Breast epithelium (tissue), 4 donors: ENCODE data around the gene IBSP. TPM values are rescaled to one million over a fixed set of nuclear protein-coding genes. Genes with fewer than 3 reads are reported as not detected.

Experiments used
- DNase-seq, 2 donors: peaks; one replicate each; pipeline ENCODE4 v3.0.0-alpha.2; 2019; ENCODE audit warnings: low spot score in 2 of 2
- H3K27ac ChIP-seq, 2 donors: fragments of 200-600 bp; sonication (generic) in 1 of 2; one replicate each; pipeline ENCODE4 v1.5.1; 2016 to 2019; ENCODE audit warnings: mild to moderate bottlenecking in 1 of 2
- H3K27me3 ChIP-seq, 2 donors: fragments of 200-600 bp; sonication (generic) in 1 of 2; one replicate each; pipeline versions ENCODE4 v1.5.1 to v1.6.0; 2017 to 2019; ENCODE audit warnings: control low read depth in 1 of 2, mild to moderate bottlenecking in 1 of 2
- H3K36me3 ChIP-seq: fragments of 200-600 bp; one replicate; pipeline ENCODE4 v1.5.1; 2019
- H3K4me1 ChIP-seq, 2 donors: fragments of 200-600 bp; sonication (generic); one replicate each; pipeline ENCODE4 v1.5.1; 2016 to 2019; ENCODE audit warnings: control low read depth in 1 of 2
- H3K4me3 ChIP-seq, 3 donors: fragments of 200-600 bp; sonication (generic); 1 replicate in 2 of 3; 2 replicates in 1 of 3; pipeline ENCODE4 v1.5.1; 2016 to 2019; ENCODE audit warnings: mild to moderate bottlenecking in 3 of 3, moderate library complexity in 2 of 3
- H3K9me3 ChIP-seq, 2 donors: fragments of 200-600 bp; sonication (generic) in 1 of 2; one replicate each; pipeline ENCODE4 v1.5.1; 2016 to 2019; ENCODE audit warnings: control low read depth in 1 of 2
- CTCF ChIP-seq, 3 donors: fragments of 450-650 bp; IDR thresholded peaks; one replicate each; pipeline ENCODE4 v1.5.1; 2016 to 2017; ENCODE audit warnings: antibody characterized with exemption in 3 of 3, mild to moderate bottlenecking in 3 of 3, moderate library complexity in 3 of 3
- POLR2A ChIP-seq: fragments of 450-650 bp; IDR thresholded peaks from one replicate; pipeline ENCODE4 v1.6.1; 2016; ENCODE audit warnings: antibody characterized with exemption, mild to moderate bottlenecking, moderate library complexity
- POLR2AphosphoS5 ChIP-seq, 3 donors: sonication (generic); formaldehyde crosslinking; IDR thresholded peaks; one replicate each; pipeline ENCODE4 v1.6.1; 2017; ENCODE audit warnings: antibody characterized with exemption in 3 of 3
- intact Hi-C: fragments of 100-400 bp; cut with DNase I; formaldehyde crosslinking; loops from one replicate; pipeline ENCODE4 v1.15.1; 2023; ENCODE audit warnings: low total_unique reads
- total RNA-seq, 3 donors: library from RNA; depleted of rRNA; stranded (reverse); fragments of >200 nt; gene quantifications; one replicate each; pipeline ENCODE4 v1.1.0, GENCODE V29; 2016

Gene IBSP
- total RNA-seq, 3 donors from 2014 or later: not detected

- intact Hi-C loops: no loop called here
- H3K9me3 ChIP-seq: no peaks in the 10 kb centered on the region
- DNase-seq: no peak
- H3K27me3 ChIP-seq: no peaks in the 10 kb centered on the region
- H3K4me3 ChIP-seq: no peak overlapping the region
- no peak overlapping the region for H3K27ac ChIP-seq
- H3K4me1 ChIP-seq: no peaks in the 10 kb centered on the region
- TF ChIP-seq POLR2AphosphoS5 (IDR thresholded peaks at IDR 0.05) (no peak), POLR2A (no peak), CTCF (IDR thresholded peaks at IDR 0.05) (no peak)
- no peaks in the 10 kb centered on the region for H3K36me3 ChIP-seq
Measured at GRCh38 chr4:87823200-87823599, 23.8 kb downstream of the IBSP start.

- Histone ChIP-seq H3K27ac (no peak overlapping the region), H3K4me1 (no peaks in the 10 kb centered on the region)
- intact Hi-C loops: no loop called here
Measured at GRCh38 chr4:87823724-87824123, 24.4 kb downstream of the IBSP start.

GRCh38 chr4:87824352-87824751, 25.0 kb downstream of the IBSP start:
- DNase-seq: no peak
- intact Hi-C loops: no loop called here

More at GRCh38 chr4:87823724-87824123, 24.4 kb downstream of the IBSP start:
- Histone ChIP-seq H3K36me3 (no peaks in the 10 kb centered on the region), H3K9me3 (no peaks in the 10 kb centered on the region), H3K27me3 (no peaks in the 10 kb centered on the region), H3K4me3 (no peak overlapping the region)
- DNase-seq: no peak
- no peak for TF ChIP-seq CTCF (IDR thresholded peaks at IDR 0.05)
- TF ChIP-seq POLR2A: no peak
- TF ChIP-seq POLR2AphosphoS5 (IDR thresholded peaks at IDR 0.05): no peak

GRCh38 chr4:87832669-87833068, 33.3 kb downstream of the IBSP start, which contains the start of gene MEPE:
MEPE (plus strand) TSS chr4:87832969; CDS start chr4:87834715, 1,746 bp downstream.
- no peak for DNase-seq
- Histone ChIP-seq H3K36me3 (no peaks in the 10 kb centered on the region), H3K27ac (no peak within 1 kb of the TSS), H3K4me1 (no peaks in the 10 kb centered on the region), H3K27me3 (no peaks in the 10 kb centered on the region), H3K4me3 (no peak within 1 kb of the TSS), H3K9me3 (no peaks in the 10 kb centered on the region)
- intact Hi-C loops: no loop called here
- TF ChIP-seq POLR2AphosphoS5 (IDR thresholded peaks at IDR 0.05): no peak
- no peak for TF ChIP-seq POLR2A
- no peak for TF ChIP-seq CTCF (IDR thresholded peaks at IDR 0.05)

More at GRCh38 chr4:87824352-87824751, 25.0 kb downstream of the IBSP start:
- H3K4me3 ChIP-seq: no peak overlapping the region
- H3K27me3 ChIP-seq: no peaks in the 10 kb centered on the region
- TF ChIP-seq CTCF (IDR thresholded peaks at IDR 0.05) (no peak), POLR2A (no peak), POLR2AphosphoS5 (IDR thresholded peaks at IDR 0.05) (no peak)
- no peaks in the 10 kb centered on the region for H3K9me3 ChIP-seq
- no peaks in the 10 kb centered on the region for H3K36me3 ChIP-seq
- no peaks in the 10 kb centered on the region for H3K4me1 ChIP-seq
- H3K27ac ChIP-seq: no peak overlapping the region

GRCh38 chr4:87834401-87834800, 35.0 kb downstream of the IBSP start:
- H3K4me1 ChIP-seq: no peaks in the 10 kb centered on the region
- H3K9me3 ChIP-seq: no peaks in the 10 kb centered on the region
- H3K4me3 ChIP-seq: no peak overlapping the region
- H3K27ac ChIP-seq: no peak overlapping the region
- no peak for DNase-seq
- no peaks in the 10 kb centered on the region for H3K36me3 ChIP-seq
- intact Hi-C loops: no loop called here
- no peaks in the 10 kb centered on the region for H3K27me3 ChIP-seq
- no peak for TF ChIP-seq POLR2AphosphoS5 (IDR thresholded peaks at IDR 0.05)
- no peak for TF ChIP-seq POLR2A
- TF ChIP-seq CTCF (IDR thresholded peaks at IDR 0.05): no peak
